Transverse colon (tissue), 4 donors: Measurements from ENCODE around the gene MAGEB18. TPM values are rescaled to one million over a fixed set of nuclear protein-coding genes. Genes with fewer than 3 reads are reported as not detected.

Experiments
- DNase-seq: peaks from one replicate; pipeline ENCODE4 v3.0.0-alpha.2; 2019
- H3K27ac ChIP-seq, 4 donors: fragments of 200-600 bp; sonication (generic); 2 replicates each; pipeline ENCODE4 v1.5.1; 2016 to 2018; ENCODE audit warnings: inconsistent platforms in 4 of 4
- H3K27me3 ChIP-seq: fragments of 200-600 bp; sonication (generic); 2 replicates; pipeline ENCODE4 v1.5.1; 2017; ENCODE audit warnings: inconsistent platforms
- H3K36me3 ChIP-seq, 4 donors: fragments of 200-600 bp; sonication (generic); 2 replicates each; pipeline ENCODE4 v1.5.1; 2017 to 2019; ENCODE audit warnings: inconsistent platforms in 4 of 4
- H3K4me1 ChIP-seq, 4 donors: fragments of 200-600 bp; sonication (generic); 2 replicates each; pipeline ENCODE4 v1.5.1; 2017 to 2020; ENCODE audit warnings: inconsistent platforms in 4 of 4
- H3K4me3 ChIP-seq, 4 donors: fragments of 200-600 bp; sonication (generic); 1 replicate in 1 of 4; 2 replicates in 3 of 4; pipeline versions ENCODE4 v1.5.1 to v1.6.1; 2017 to 2019; ENCODE audit warnings: inconsistent platforms in 4 of 4
- H3K9me3 ChIP-seq, 2 donors: fragments of 200-600 bp; sonication (generic); 2 replicates each; pipeline ENCODE4 v1.5.1; 2017 to 2019; ENCODE audit warnings: inconsistent platforms in 2 of 2
- CTCF ChIP-seq, 5 experiments: fragments of 200-600 bp in 3 of 5; fragments of 450-650 bp in 2 of 5; sonication (generic) in 3 of 5; IDR thresholded peaks; 1 replicate in 2 of 5; 2 replicates in 3 of 5; pipeline ENCODE4 v1.5.1; 2016 to 2017; ENCODE audit warnings: antibody characterized with exemption in 5 of 5, inconsistent platforms in 3 of 5, mild to moderate bottlenecking in 2 of 5, moderate library complexity in 1 of 5
- EP300 ChIP-seq: sonication (generic); formaldehyde crosslinking; IDR thresholded peaks from one replicate; pipeline ENCODE4 v1.6.1; 2017; ENCODE audit warnings: antibody characterized with exemption, low read depth
- POLR2A ChIP-seq: fragments of 450-650 bp; IDR thresholded peaks from one replicate; pipeline ENCODE4 v1.6.1; 2016; ENCODE audit warnings: antibody characterized with exemption, mild to moderate bottlenecking, moderate library complexity
- POLR2AphosphoS5 ChIP-seq, 3 donors: sonication (generic); formaldehyde crosslinking; IDR thresholded peaks; one replicate each; pipeline ENCODE4 v1.6.1; 2016; ENCODE audit warnings: antibody characterized with exemption in 3 of 3
- WGBS, 2 donors: methylation state at CpG; one replicate each; pipeline ENCODE4 v1.1.5; 2018; ENCODE audit warnings: low coverage in 1 of 2; 5-methylcytosine and 5-hydroxymethylcytosine counted together
- in situ Hi-C, 4 donors: fragments of 200-750 bp; cut with MboI; loops; one replicate each; pipeline versions ENCODE4 v1.15.0 to v1.15.1; 2017; ENCODE audit warnings: low sequenced_read_pairs in 3 of 4, low pct_ligation_motif_present in 1 of 4, low pct_unique_long_range_greater_than_20kb in 1 of 4
- intact Hi-C: fragments of 100-400 bp; cut with DNase I; formaldehyde crosslinking; loops from one replicate; pipeline ENCODE4 v1.15.1; 2023; ENCODE audit warnings: low total_unique reads
- total RNA-seq, 4 donors: library from RNA; depleted of rRNA; stranded (reverse); fragments of >200 nt; gene quantifications; one replicate each; pipeline ENCODE4 v1.1.0, GENCODE V29; 2016

The MAGEB18 gene
- total RNA-seq, 4 donors from 2014 or later = not detected

DNA sequence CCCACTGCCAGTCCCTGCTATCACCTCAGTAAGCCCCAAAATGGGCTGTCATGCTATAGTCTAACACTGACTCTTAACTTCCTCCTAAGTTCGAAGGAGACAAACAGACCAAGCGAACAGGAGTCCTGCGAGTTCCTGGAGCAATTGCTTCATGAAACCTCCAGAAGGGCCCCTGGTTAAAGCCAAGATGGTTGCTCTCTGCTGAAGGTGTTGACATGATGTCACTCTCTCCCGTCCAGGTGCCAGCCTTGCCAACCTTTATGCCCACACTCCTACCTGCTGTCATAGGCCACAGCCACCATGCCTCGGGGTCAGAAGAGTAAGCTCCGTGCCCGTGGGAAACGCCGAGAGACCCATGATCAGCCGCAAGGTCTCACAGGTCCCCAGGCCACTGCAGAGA lies 22.2 kb downstream of the MAGEB18 start, which contains the start of gene MAGEB6B:
Gene MAGEB6B (plus strand): TSS at position 301 of the 400 bp plus-strand sequence. CDS start 0 bp downstream, at position 301.
- in situ Hi-C loops (no loop called here), intact Hi-C loops (no loop called here)
- no peaks in the 10 kb centered on the region for H3K36me3 ChIP-seq
- H3K27me3 ChIP-seq = no peaks in the 10 kb centered on the region
- TF ChIP-seq POLR2AphosphoS5 (IDR thresholded peaks at IDR 0.05) (no peak), POLR2A (no peak), CTCF (IDR thresholded peaks at IDR 0.05) (no peak), EP300 (no peak)
- no peak for DNase-seq
- no peak within 1 kb of the TSS for H3K27ac ChIP-seq
- H3K4me3 ChIP-seq = no peak within 1 kb of the TSS
- 89% methylated on average over 10 of the region's 10 CpGs; no CpG with 5 or more reads in 1 of the 2 donors for WGBS, 2 donors
- no peaks in the 10 kb centered on the region for H3K4me1 ChIP-seq
- no peaks in the 10 kb centered on the region for H3K9me3 ChIP-seq

Other genes with a start within 250 kb of the MAGEB18 start
- not detected for gene MAGEB6B, start 22.3 kb downstream of the MAGEB18 start, total RNA-seq
- not detected for gene MAGEB6, start 54.1 kb downstream of the MAGEB18 start, total RNA-seq
- not detected for gene MAGEB5, start 77.8 kb downstream of the MAGEB18 start, total RNA-seq